Measurements from ENCODE around the gene KRTAP4-7.
"Not testable (repeated sequence)": the region's sequence is repeated elsewhere in the genome, so short reads cannot be mapped to it uniquely, and the experiment has no call there.

The KRTAP4-7 gene

DNA sequence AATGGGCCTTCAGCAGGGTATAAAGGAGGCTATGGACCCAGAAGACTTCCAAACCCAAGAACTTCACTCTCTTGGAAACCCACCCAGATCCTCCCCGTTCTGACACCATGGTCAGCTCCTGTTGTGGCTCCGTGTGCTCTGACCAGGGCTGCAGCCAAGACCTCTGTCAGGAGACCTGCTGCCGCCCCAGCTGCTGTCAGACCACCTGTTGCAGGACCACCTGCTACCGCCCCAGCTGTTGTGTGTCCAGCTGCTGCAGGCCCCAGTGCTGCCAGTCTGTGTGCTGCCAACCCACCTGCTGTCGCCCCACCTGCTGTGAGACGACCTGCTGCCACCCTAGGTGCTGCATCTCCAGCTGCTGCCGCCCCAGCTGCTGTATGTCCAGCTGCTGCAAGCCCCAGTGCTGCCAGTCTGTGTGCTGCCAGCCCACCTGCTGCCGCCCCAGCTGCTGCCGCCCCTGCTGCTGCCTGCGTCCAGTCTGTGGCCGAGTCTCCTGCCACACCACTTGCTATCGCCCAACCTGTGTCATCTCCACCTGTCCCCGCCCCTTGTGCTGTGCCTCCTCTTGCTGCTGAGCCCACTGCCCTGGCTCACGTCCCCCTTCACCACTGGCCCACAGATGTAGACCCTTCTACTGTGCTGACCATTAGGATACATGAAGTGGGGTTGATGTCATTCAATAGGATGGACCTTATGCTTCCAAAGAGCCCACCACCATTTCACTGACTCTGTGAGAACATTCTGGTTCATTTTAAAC is at the start of gene KRTAP4-7:
KRTAP4-7 (plus strand) TSS at position 51 of the 757 bp plus-strand sequence; CDS start at position 108, 57 bp downstream.
- H3K36me3 Mint-ChIP-seq, CTCF ChIA-PET, H3K27me3 Mint-ChIP-seq, H3K4me1 Mint-ChIP-seq, H3K9me3 Mint-ChIP-seq, DNase-seq, H3K27ac Mint-ChIP-seq, H3K4me3 Mint-ChIP-seq: not testable (repeated sequence)

DNA sequence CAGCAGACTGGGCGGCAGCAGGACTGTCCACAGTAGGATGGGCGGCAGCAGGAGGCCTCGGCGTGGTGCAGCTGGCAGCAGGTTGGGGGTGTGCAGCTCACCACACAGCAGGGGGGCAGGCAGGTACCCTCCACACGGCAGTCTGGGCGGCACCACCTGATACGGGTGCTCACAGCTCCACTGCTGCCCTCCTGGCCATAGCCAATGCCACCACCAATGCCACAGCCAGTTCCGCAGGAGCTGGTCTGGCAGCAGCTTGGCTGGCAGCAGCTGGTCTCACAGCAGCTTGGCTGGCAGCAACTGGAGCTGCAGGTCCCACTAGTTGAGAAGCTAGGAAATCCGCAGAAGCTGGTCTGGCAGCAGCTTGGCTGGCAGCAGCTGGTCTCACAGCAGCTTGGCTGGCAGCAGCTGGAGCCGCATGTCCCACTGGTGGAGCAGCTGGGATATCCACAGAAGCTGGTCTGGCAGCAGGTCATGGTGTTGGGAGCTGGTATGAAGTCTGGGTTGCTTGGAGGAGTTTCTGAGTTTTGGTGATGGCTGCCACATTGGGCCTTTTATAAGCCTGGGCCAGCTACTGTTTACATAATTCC is 49.5 kb upstream of the KRTAP4-7 start, which contains the start of gene KRTAP1-3:
KRTAP1-3 (minus strand) TSS at position 529 of the 590 bp plus-strand sequence; CDS start at position 476, 53 bp downstream.
- CTCF ChIA-PET, H3K9me3 Mint-ChIP-seq, H3K4me3 Mint-ChIP-seq, H3K36me3 Mint-ChIP-seq, H3K27ac Mint-ChIP-seq, H3K4me1 Mint-ChIP-seq, DNase-seq: not testable (repeated sequence)
- H3K27me3 Mint-ChIP-seq: peaks cover 11% of the 10 kb centered on the region

DNA sequence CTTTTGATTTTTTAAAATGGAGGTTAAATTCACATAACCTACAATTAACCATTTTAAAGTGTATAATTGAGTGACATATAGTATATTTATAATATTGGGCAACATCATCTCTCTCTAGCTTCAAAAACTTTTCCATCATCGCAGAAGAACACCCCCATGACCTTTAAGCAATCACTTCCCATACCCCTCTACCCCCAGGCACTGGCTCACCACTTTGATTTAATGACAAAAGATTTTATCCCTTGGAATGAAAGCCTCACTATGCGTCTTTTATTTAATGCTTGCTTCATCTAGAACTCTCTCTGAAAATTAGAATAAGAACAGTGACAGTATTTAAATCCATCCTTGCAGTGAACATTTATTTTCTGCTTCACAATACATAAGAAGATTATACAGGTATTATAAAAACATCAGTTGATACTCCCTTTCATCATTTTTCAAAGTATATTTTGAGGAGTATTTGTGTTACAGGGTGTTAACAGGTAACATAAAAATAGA is 46.0 kb upstream of the KRTAP4-7 start:
- H3K27ac Mint-ChIP-seq: no peak overlapping the region
- peaks cover 15% of the 10 kb centered on the region for H3K27me3 Mint-ChIP-seq
- H3K4me3 Mint-ChIP-seq: no peak overlapping the region
- H3K4me1 Mint-ChIP-seq: no peaks in the 10 kb centered on the region
- H3K36me3 Mint-ChIP-seq: no peaks in the 10 kb centered on the region
- CTCF ChIA-PET: no interaction called here
- no peak for DNase-seq
- H3K9me3 Mint-ChIP-seq: no peaks in the 10 kb centered on the region

DNA sequence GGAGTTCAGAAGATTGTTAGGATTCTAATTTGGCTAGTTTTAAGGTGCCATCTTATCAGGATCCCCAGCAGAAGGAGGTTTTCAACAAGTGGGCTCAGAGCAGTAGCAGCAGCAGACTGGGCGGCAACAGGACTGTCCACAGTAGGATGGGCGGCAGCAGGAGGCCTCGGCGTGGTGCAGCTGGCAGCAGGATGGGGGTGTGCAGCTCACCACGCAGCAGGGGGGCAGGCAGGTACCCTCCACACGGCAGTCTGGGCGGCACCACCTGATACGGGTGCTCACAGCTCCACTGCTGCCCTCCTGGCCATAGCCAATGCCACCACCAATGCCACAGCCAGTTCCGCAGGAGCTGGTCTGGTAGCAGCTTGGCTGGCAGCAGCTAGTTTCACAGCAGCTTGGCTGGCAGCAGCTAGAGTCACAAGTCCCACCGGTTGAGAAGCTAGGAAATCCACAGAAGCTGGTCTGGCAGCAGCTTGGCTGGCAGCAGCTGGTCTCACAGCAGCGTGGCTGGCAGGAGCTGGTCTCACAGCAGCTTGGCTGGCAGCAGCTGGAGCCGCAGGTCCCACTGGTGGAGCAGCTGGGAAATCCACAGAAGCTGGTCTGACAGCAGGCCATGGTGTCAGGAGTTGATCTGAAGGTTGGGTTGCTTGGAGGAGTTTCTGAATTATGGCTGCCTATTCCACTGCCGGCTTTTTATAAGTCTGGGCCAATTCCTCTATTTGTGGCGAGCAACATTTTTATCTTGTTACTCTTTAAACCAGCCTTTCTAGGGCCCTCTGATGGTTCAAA is 43.0 kb upstream of the KRTAP4-7 start, which contains the start of gene KRTAP1-1:
KRTAP1-1 (minus strand) TSS at position 668 of the 789 bp plus-strand sequence; CDS start at position 615, 53 bp downstream.
- H3K4me3 Mint-ChIP-seq, DNase-seq, CTCF ChIA-PET, H3K4me1 Mint-ChIP-seq, H3K9me3 Mint-ChIP-seq, H3K27ac Mint-ChIP-seq, H3K36me3 Mint-ChIP-seq: not testable (repeated sequence)
- H3K27me3 Mint-ChIP-seq: peaks cover 14% of the 10 kb centered on the region

DNA sequence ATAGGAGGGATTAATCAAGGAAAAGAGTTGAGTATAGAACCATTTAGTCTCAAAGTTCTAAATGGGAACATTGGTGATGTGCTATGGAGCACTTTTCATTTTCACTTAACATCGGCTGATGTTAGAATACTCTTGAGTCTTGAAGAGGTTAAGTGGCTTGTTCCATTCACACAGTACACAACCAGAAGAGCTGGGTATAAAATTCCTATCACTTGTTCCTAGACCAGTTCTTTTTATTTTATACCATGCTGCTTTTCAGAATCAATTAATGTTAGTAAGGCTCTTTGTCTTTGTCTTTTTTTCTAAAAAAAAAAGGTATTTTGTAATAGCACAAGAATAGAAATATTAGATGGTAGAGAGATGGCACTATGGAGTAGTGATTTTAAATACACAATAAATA is 41.0 kb upstream of the KRTAP4-7 start:
- Mint-ChIP-seq H3K27me3 (peaks cover 30% of the 10 kb centered on the region), H3K4me3 (no peak overlapping the region), H3K9me3 (no peaks in the 10 kb centered on the region), H3K36me3 (no peaks in the 10 kb centered on the region), H3K4me1 (no peaks in the 10 kb centered on the region), H3K27ac (no peak overlapping the region)
- CTCF ChIA-PET: no interaction called here
- no peak for DNase-seq

DNA sequence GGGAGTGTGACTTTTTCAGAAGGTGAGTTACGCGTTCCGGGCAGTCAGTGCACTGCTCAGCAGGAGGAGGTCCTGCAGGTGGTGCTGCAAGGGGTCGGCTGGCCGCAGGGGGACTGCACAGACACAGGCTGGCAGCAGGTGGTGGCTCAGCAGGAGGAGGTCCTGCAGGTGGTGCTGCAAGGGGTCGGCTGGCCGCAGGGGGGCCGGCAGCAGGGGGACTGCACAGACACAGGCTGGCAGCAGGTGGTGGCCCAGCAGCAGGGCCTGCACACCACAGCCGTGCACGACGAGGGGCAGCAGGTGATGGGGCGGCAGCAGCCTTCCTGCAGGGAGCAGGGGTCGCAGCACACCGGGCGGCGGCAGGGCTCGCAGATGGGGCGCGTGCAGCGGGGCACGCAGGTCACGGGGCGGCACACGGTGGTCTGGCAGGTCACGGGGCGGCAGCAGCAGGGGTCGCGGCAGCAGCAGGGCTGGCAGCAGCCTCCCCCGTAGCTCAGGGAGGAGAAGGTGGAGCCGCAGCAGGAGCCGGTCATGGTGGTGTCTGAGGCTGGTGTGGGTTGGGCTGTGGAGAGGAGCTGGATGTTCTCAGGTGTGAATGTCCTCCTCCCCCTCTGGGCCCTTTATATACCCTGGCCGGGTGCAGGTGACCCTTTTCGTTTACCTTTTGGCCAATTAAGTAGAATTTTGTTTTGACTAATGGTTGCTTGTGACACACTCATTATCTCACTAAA is 37.0 kb upstream of the KRTAP4-7 start, which contains the start of gene KRTAP2-1:
KRTAP2-1 (minus strand) TSS at position 582 of the 731 bp plus-strand sequence; CDS start at position 533, 49 bp downstream.
- DNase-seq, H3K9me3 Mint-ChIP-seq, H3K4me1 Mint-ChIP-seq, H3K4me3 Mint-ChIP-seq, H3K36me3 Mint-ChIP-seq, H3K27ac Mint-ChIP-seq: not testable (repeated sequence)
- CTCF ChIA-PET: interaction anchor here (1.0 kb wide), 1 partner anchor 12 kb away, joined by 4 read pairs; no protein-coding TSS in a partner anchor
- H3K27me3 Mint-ChIP-seq: peaks cover 36% of the 10 kb centered on the region

DNA sequence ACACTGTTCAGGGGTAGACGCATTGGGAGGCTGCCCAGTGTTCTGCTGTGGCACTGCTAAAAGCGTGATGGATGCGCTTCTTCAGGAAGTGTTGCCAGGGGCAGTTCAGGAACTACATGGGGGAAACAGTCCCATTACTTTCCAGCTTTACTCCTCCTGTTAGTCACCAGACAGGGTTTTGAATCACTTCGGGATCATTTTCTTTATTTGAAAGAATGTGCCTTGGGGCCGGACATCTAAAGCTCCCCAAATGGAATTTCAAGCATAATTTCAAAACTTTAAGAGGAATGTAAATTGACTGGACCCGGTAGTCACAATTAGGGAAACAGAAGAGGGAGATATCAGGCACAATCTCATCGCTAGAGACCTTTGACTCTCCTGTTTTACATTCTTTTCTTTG is 35.5 kb upstream of the KRTAP4-7 start:
- Mint-ChIP-seq H3K27me3 (peaks cover 36% of the 10 kb centered on the region), H3K27ac (no peak overlapping the region), H3K4me3 (no peak overlapping the region), H3K4me1 (no peaks in the 10 kb centered on the region), H3K9me3 (no peaks in the 10 kb centered on the region), H3K36me3 (no peaks in the 10 kb centered on the region)
- no peak for DNase-seq
- CTCF ChIA-PET: no interaction called here

DNA sequence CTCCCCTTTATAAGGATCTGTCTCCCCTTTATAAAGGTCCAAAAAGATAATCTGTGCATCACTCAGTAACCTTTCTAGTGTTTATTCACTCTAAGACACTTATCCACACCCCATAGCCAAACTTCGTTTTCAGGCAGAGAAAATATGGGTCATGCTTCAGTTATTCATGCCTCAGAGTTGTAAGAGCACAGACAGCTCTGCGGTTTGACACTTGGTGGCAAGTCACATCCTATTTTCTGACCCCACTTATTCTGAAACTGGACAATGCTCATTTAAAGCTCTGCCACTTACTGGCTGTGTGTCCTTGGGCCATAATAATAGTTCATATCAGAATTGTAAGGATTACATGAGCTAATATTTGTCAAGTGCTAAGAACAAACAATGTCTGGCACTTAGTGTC is 34.8 kb upstream of the KRTAP4-7 start:
- CTCF ChIA-PET: no interaction called here
- peaks cover 36% of the 10 kb centered on the region for H3K27me3 Mint-ChIP-seq
- no peaks in the 10 kb centered on the region for H3K9me3 Mint-ChIP-seq
- no peaks in the 10 kb centered on the region for H3K36me3 Mint-ChIP-seq
- no peaks in the 10 kb centered on the region for H3K4me1 Mint-ChIP-seq
- H3K4me3 Mint-ChIP-seq: no peak overlapping the region
- no peak overlapping the region for H3K27ac Mint-ChIP-seq
- no peak for DNase-seq

DNA sequence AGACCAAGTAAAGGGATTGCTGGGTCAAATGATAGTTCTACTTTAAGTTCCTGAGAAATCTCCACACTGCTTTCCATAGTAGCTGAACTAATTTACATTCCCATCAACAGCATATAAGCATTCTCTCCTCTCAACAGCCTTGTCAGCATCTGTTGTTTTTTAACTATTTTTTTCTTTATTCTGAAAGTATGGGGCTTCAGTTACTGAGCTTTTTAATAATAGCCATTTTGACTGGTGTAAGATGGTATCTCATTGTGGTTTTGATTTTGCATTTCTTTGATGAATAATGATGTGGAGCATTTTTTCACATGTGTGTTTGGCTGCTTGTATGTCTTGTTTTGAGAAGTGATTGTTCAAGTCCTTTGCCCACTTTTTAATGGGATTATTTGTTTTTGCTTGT is 31.4 kb upstream of the KRTAP4-7 start:
- Mint-ChIP-seq H3K4me3 (no peak overlapping the region), H3K9me3 (peaks cover 4% of the 10 kb centered on the region), H3K27me3 (peaks cover 17% of the 10 kb centered on the region), H3K36me3 (no peaks in the 10 kb centered on the region), H3K4me1 (no peaks in the 10 kb centered on the region), H3K27ac (no peak overlapping the region)
- CTCF ChIA-PET: no interaction called here
- no peak for DNase-seq

DNA sequence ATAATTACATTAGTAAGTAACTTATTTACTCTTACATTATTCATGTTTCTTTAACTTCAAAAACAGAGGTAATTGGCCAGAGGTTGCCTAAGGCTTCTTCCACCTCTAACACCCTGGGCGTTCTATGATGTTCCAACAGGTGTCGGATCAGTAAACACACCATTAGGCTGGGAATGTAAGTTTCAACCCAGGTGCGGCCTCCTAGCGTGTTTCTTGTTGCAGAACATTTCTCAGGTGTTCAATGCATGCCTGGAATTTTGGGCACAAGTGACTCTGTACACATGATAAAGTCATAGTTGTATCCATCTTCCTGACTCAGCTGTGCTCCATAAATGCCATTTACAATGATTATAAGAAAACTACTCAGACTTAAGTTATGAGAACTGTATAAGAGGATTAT is 29.9 kb upstream of the KRTAP4-7 start:
- Mint-ChIP-seq H3K27me3 (peaks cover 5% of the 10 kb centered on the region), H3K27ac (no peak overlapping the region), H3K9me3 (peaks cover 6% of the 10 kb centered on the region), H3K4me3 (no peak overlapping the region), H3K36me3 (no peaks in the 10 kb centered on the region), H3K4me1 (no peaks in the 10 kb centered on the region)
- CTCF ChIA-PET: no interaction called here
- no peak for DNase-seq

DNA sequence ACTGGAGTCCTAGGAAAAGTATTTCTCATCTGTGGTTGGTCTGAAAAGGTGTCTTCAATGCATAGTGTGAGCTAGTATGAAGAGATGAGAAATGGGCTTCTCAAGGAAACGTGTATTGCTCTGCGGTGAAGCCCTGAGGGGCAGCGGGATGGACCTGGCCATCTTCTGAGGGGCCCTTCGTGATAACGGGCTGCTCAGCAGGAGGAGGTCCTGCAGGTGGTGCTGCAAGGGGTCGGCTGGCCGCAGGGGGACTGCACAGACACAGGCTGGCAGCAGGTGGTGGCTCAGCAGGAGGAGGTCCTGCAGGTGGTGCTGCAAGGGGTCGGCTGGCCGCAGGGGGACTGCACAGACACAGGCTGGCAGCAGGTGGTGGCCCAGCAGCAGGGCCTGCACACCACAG is 29.4 kb upstream of the KRTAP4-7 start:
- DNase-seq, H3K27ac Mint-ChIP-seq, H3K4me1 Mint-ChIP-seq, H3K9me3 Mint-ChIP-seq, H3K36me3 Mint-ChIP-seq, H3K4me3 Mint-ChIP-seq, H3K27me3 Mint-ChIP-seq, CTCF ChIA-PET: not testable (repeated sequence)

DNA sequence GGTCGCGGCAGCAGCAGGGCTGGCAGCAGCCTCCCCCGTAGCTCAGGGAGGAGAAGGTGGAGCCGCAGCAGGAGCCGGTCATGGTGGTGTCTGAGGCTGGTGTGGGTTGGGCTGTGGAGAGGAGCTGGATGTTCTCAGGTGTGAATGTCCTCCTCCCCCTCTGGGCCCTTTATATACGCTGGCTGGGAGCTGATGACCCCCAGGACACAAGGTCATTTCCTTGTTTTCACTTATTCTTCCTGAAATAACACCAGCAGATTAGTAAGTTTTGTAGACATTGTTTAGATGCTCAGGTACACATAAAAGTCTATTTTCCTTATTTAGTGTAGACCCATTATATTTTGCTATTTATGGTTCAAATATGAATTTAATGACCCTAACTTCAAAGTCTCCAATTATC is 28.8 kb upstream of the KRTAP4-7 start, which contains the start of gene KRTAP2-2:
KRTAP2-2 (minus strand) TSS at position 101 of the 400 bp plus-strand sequence; CDS start at position 82, 19 bp downstream.
- H3K4me3 Mint-ChIP-seq, DNase-seq, H3K36me3 Mint-ChIP-seq, CTCF ChIA-PET, H3K27ac Mint-ChIP-seq, H3K9me3 Mint-ChIP-seq, H3K4me1 Mint-ChIP-seq: not testable (repeated sequence)
- H3K27me3 Mint-ChIP-seq: peaks cover 12% of the 10 kb centered on the region

DNA sequence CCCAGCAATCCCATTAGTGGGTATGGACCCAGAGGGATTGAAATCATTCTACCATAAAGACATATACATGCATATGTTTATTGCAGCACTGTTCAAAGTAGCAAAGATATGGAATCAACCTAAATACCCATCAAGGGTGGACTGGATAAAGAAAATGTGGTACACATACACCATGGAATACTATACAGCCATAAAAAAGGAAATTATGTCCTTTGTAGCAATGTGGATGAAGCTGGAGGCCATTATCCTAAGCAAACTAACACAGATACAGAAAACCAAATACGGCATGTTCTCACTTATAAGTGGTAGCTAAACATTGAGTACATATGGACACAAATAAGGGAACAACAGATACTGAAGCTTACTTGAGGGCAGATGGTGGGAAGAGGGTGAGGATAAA is 26.4 kb upstream of the KRTAP4-7 start:
- no peak overlapping the region for H3K27ac Mint-ChIP-seq
- no peak overlapping the region for H3K4me3 Mint-ChIP-seq
- H3K27me3 Mint-ChIP-seq: peaks cover 21% of the 10 kb centered on the region
- CTCF ChIA-PET: no interaction called here
- no peaks in the 10 kb centered on the region for H3K36me3 Mint-ChIP-seq
- DNase-seq: no peak
- no peaks in the 10 kb centered on the region for H3K4me1 Mint-ChIP-seq
- H3K9me3 Mint-ChIP-seq: peaks cover 6% of the 10 kb centered on the region

DNA sequence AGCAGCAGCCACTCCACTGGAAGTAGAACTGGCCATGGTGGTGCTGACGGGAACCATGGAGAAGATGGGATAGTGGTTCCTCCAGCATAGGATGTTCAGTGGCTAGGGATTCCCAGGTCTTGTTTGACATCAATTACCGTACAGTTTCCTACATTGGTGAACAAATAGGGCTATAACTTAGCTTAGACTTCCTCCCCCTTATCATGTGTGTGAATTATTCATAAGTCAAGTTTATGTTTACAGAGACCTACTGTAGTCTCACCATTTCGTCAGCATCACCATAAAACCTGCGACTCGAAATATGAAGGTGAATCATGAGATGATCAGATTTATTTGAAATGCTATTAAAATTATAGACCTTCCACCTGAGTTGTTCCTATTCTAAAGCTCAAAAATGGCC is 25.2 kb upstream of the KRTAP4-7 start:
- peaks cover 6% of the 10 kb centered on the region for H3K9me3 Mint-ChIP-seq
- no peaks in the 10 kb centered on the region for H3K4me1 Mint-ChIP-seq
- no peak overlapping the region for H3K4me3 Mint-ChIP-seq
- H3K27me3 Mint-ChIP-seq: peaks cover 21% of the 10 kb centered on the region
- H3K27ac Mint-ChIP-seq: no peak overlapping the region
- CTCF ChIA-PET: interaction anchor here (1.0 to 1.1 kb wide), 2 partner anchors 10 to 11 kb away, joined by 3 to 4 read pairs; partner anchors contain the start of gene KRTAP2-1
- DNase-seq: no peak
- no peaks in the 10 kb centered on the region for H3K36me3 Mint-ChIP-seq
